Measurements from ENCODE around the gene ARPIN.
"Not testable (repeated sequence)": the region's sequence is repeated elsewhere in the genome, so short reads cannot be mapped to it uniquely, and the experiment has no call there.

DNA sequence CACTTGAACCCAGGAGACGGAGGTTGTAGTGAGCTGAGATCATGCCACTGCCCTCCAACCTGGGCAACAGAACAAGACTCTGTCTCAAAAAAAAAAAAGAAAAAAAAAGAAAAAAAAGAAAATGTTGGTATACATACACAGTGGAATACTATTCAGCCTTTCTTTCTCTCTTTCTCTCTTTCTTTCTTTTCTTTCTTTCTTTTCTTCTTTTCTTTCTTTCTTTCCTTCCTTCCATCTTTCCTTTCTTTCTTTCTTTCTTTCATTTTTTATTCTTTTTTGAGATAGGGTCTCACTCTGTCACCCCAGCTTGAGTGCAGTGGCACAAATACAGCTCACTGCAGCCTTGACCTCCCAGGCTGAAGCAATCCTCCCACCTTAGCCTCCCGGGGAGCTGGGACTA is 26.6 kb upstream of the ARPIN start:
- TF ChIP-seq, protein P1, sequence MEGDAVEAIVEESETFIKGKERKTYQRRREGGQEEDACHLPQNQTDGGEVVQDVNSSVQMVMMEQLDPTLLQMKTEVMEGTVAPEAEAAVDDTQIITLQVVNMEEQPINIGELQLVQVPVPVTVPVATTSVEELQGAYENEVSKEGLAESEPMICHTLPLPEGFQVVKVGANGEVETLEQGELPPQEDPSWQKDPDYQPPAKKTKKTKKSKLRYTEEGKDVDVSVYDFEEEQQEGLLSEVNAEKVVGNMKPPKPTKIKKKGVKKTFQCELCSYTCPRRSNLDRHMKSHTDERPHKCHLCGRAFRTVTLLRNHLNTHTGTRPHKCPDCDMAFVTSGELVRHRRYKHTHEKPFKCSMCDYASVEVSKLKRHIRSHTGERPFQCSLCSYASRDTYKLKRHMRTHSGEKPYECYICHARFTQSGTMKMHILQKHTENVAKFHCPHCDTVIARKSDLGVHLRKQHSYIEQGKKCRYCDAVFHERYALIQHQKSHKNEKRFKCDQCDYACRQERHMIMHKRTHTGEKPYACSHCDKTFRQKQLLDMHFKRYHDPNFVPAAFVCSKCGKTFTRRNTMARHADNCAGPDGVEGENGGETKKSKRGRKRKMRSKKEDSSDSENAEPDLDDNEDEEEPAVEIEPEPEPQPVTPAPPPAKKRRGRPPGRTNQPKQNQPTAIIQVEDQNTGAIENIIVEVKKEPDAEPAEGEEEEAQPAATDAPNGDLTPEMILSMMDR (IDR thresholded peaks at IDR 0.05; ENCODE audit: low read depth, low read length, poor library complexity, severe bottlenecking) = not testable (repeated sequence)
- TF ChIP-seq EZH2phosphoT487 (IDR thresholded peaks at IDR 0.05; ENCODE audit: borderline replicate concordance, low read length) = not testable (repeated sequence)
